GM12875 (cell line): Measurements from ENCODE around the gene FAM174C.

ENCODE experiments used
- H3K4me3 ChIP-seq: one replicate; pipeline ENCODE4 v1.5.1; 2011; ENCODE audit warnings: low read depth, low read length, control low read depth
- TF ChIP-seq, protein P1 (sequence below): IDR thresholded peaks from 2 replicates; pipeline ENCODE4 v1.5.1; 2011; ENCODE audit warnings: low read depth, mild to moderate bottlenecking, control low read depth, inconsistent platforms, low read length, moderate library complexity, borderline replicate concordance; ENCODE audit not compliant: insufficient read depth

Gene FAM174C

DNA sequence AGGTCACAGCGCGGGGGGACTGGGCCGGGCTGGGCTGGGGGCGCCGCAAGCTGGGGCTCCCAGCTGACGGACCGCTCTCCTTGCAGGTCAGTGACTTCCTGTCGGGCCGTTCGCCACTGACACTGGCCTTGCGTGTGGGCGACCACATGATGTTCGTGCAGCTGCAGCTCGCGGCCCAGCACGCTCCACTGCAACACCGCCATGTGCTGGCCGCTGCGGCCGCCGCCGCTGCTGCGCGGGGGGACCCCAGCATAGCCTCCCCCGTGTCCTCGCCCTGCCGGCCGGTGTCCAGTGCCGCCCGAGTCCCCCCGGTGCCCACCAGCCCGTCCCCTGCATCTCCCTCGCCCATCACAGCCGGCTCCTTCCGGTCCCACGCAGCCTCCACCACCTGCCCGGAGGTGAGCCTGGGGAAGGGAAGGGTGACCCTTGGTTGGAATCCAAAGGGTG is 21.2 kb upstream of the FAM174C start:
- TF ChIP-seq, protein P1, sequence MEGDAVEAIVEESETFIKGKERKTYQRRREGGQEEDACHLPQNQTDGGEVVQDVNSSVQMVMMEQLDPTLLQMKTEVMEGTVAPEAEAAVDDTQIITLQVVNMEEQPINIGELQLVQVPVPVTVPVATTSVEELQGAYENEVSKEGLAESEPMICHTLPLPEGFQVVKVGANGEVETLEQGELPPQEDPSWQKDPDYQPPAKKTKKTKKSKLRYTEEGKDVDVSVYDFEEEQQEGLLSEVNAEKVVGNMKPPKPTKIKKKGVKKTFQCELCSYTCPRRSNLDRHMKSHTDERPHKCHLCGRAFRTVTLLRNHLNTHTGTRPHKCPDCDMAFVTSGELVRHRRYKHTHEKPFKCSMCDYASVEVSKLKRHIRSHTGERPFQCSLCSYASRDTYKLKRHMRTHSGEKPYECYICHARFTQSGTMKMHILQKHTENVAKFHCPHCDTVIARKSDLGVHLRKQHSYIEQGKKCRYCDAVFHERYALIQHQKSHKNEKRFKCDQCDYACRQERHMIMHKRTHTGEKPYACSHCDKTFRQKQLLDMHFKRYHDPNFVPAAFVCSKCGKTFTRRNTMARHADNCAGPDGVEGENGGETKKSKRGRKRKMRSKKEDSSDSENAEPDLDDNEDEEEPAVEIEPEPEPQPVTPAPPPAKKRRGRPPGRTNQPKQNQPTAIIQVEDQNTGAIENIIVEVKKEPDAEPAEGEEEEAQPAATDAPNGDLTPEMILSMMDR = no peak
- no peak overlapping the region for H3K4me3 ChIP-seq

DNA sequence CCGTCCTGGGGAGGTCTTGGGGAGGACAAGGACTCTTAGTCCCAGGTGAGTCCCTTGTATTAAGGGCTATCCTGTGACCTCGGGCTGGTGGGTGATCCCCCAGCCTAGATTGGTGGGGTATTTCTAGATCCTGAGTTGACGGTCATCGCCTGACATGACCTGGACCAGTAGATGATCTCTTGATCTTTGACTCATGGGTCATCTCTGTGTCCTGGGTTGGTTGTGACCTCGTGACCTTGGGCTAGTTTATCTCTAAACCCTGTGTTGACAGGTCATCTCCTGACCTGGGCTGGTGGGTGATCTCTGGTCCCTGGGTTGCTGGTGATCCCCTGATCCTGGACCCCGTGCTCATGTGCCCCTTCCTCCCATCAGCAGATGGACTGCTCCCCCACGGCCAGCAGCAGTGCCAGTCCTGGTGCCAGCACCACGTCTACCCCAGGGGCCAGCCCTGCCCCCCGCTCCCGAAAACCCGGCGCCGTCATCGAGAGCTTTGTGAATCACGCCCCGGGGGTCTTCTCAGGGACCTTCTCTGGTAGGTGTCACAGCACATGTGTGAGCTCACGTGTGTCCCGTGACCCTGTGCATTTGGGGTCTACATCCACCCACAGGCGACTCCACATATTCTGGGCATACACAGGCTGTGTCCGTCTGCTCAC is 20.7 kb upstream of the FAM174C start:
- TF ChIP-seq, protein P1 = no peak
- H3K4me3 ChIP-seq = no peak overlapping the region

DNA sequence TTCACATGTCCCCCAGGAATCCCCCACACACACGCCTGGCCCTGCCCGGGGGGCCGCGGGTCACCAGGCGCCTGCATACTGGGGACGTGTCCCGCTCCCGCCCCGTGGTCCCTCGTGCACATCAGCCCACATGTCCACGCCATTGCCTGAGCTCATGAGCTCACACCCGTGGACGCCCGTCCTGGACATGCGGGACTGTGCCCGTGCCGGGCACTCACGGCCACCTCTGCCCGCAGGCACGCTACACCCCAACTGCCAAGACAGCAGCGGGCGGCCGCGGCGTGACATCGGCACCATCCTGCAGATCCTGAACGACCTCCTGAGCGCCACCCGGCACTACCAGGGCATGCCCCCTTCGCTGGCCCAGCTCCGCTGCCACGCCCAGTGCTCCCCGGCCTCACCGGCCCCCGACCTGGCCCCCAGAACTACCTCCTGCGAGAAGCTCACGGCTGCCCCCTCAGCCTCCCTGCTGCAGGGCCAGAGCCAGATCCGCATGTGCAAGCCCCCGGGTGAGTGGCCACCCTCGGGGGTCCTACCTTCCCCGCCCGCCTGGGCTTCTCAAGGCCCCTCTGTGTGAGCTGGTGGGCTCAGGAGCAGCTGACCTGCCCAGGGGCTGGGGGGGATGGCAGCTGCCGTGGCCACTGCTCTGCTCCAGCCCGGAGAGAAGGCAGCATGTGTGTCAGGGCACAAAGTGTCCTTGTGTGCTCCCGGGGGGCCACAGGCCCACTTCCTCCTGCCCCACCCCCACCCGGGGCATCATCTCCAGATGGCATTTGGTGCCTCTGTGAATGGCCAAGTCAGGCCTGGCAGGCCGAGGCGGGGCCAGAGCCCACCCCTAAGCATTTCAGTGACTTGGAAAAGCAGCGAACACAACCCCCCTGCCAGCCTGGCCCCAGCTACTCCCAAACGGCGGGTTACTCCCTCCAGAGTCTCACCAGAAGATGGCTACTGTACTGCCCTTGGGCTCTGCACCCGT is 19.9 kb upstream of the FAM174C start:
- H3K4me3 ChIP-seq = no peak overlapping the region
- TF ChIP-seq, protein P1 = no peak

DNA sequence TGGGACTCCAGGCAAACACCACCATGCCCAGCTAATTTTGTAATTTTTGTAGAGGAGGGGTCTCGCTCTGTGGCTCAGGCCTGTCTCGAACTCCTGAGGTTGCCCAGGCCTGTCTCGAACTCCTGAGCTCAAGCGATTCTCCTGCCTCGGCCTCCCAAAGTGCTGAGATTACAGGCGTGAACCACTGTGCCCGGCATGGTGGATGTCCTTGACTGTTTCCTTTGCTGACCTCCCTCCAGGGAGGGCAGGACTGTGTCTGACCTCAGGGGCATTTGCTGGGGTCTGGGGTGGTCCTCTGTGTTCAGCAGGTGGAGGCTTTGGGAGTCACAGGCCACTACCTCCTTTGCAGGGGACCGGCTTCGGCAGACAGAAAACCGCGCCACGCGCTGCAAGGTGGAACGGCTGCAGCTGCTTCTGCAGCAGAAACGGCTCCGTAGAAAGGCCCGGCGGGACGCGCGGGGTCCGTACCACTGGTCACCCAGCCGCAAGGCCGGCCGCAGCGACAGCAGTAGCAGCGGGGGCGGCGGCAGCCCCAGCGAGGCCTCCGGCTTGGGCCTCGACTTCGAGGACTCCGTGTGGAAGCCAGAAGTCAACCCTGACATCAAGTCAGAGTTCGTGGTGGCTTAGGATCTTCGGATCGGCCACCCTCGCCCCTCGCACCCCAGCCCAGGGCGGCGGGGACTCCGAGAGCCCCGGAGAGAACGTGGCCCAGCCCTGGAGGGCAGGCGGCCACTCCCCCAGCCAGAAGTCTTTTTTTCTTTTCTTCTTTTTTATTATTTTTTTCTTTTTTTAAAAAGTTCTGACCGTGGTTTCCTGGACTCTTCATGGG is 18.5 kb upstream of the FAM174C start:
- H3K4me3 ChIP-seq = no peak overlapping the region
- TF ChIP-seq, protein P1 = no peak

DNA sequence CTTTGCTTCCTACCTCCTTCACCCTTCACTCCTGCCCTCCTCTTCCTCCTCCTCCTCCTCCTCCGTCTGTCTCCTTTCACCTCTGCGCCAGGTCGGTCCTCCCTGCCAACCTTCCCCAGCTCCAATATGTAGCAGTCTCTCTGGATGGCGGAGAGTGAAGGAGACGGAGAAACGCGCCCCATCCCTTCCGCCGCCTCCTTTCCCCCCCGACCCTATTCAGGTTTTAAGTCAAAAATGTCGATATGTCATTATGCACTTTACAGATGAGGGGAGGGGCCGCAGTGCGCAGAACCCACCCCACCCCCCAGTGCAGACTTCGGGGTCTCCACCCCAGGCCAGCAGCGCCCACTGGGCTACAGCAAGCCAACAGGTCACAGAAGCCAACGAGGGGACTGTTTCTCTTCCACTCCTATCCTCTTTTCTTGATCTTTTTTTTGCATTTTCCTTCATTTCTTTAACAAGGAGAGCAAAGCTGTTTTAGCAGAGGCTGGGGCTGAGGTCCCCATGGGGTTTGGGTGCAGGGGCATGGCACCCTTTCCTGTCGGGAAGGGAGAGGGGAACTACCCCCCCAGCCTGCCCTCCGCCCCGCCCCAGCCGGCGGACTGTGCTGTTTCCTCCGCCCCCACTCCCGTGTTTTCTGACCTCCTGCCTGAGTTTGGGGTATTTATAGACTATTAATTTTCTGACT is 17.7 kb upstream of the FAM174C start:
- H3K4me3 ChIP-seq = no peak overlapping the region
- TF ChIP-seq, protein P1 = no peak

DNA sequence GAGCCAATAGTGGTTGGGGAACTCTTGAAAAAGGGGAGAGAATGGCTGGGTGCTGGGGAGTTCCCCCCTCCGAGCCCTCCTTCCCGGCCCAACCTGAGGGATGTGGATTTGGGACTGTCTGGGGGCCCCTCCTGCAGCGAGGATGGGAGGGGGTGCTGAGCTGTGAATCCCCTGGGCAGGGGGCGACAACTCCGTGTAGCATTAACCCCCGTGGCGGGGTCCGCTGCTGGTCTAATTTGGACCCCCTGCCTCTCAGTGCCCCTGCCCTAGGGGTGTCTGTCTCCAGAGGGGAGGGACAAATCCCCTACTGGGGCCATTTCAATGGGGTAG is 17.2 kb upstream of the FAM174C start:
- TF ChIP-seq, protein P1 = no peak
- no peak overlapping the region for H3K4me3 ChIP-seq
